AG20443 (cell line): Measurements from ENCODE around the gene ERLEC1.
"Not testable (repeated sequence)": the region's sequence is repeated elsewhere in the genome, so short reads cannot be mapped to it uniquely, and the experiment has no call there.

ENCODE experiments used
- DNase-seq: peaks from one replicate; pipeline ENCODE4 v3.0.0; 2012; ENCODE audit warnings: low spot score, mixed read lengths

The ERLEC1 gene

GRCh38 chr2:53840580-53840979 is 53.7 kb downstream of the ERLEC1 start:
- DNase-seq, result no peak

GRCh38 chr2:53841651-53842050 is 54.8 kb downstream of the ERLEC1 start:
- not testable (repeated sequence) for DNase-seq

- no peak for DNase-seq
These were observed 56.0 kb downstream of the ERLEC1 start for GRCh38 chr2:53842891-53843290.

GRCh38 chr2:53843595-53843994 is 56.8 kb downstream of the ERLEC1 start:
- no peak for DNase-seq

GRCh38 chr2:53848062-53848461 is 61.2 kb downstream of the ERLEC1 start:
- DNase-seq, result no peak

GRCh38 chr2:53851052-53851757 is 64.4 kb downstream of the ERLEC1 start:
- DNase-seq, result not testable (repeated sequence)

- no peak for DNase-seq
These were observed 65.7 kb downstream of the ERLEC1 start for GRCh38 chr2:53852532-53852931.

- no peak for DNase-seq
These were observed 67.8 kb downstream of the ERLEC1 start for GRCh38 chr2:53854678-53855077.

- DNase-seq, result no peak
These were observed 69.4 kb downstream of the ERLEC1 start for GRCh38 chr2:53856272-53856671.

- DNase-seq, result peak; percentile 73
These were observed 72.7 kb downstream of the ERLEC1 start, which contains the start of gene GPR75 for GRCh38 chr2:53859206-53860181. GPR75 (minus strand) TSS chr2:53859967; CDS start chr2:53854756, 5,211 bp downstream.

GRCh38 chr2:53861824-53862223 is 75.0 kb downstream of the ERLEC1 start:
- no peak for DNase-seq

- DNase-seq, result no peak
These were observed 76.8 kb downstream of the ERLEC1 start for GRCh38 chr2:53863538-53864227.

GRCh38 chr2:53865264-53865663 is 78.4 kb downstream of the ERLEC1 start:
- no peak for DNase-seq

- DNase-seq, result no peak
These were observed 79.1 kb downstream of the ERLEC1 start for GRCh38 chr2:53865962-53866361.

GRCh38 chr2:53867169-53867568 is 80.3 kb downstream of the ERLEC1 start:
- DNase-seq, result no peak

- no peak for DNase-seq
These were observed 80.9 kb downstream of the ERLEC1 start for GRCh38 chr2:53867773-53868172.
